ENCODE measurements around the gene CNFN.
"Not testable (repeated sequence)": the region's sequence is repeated elsewhere in the genome, so short reads cannot be mapped to it uniquely, and the experiment has no call there.

The CNFN gene

DNA sequence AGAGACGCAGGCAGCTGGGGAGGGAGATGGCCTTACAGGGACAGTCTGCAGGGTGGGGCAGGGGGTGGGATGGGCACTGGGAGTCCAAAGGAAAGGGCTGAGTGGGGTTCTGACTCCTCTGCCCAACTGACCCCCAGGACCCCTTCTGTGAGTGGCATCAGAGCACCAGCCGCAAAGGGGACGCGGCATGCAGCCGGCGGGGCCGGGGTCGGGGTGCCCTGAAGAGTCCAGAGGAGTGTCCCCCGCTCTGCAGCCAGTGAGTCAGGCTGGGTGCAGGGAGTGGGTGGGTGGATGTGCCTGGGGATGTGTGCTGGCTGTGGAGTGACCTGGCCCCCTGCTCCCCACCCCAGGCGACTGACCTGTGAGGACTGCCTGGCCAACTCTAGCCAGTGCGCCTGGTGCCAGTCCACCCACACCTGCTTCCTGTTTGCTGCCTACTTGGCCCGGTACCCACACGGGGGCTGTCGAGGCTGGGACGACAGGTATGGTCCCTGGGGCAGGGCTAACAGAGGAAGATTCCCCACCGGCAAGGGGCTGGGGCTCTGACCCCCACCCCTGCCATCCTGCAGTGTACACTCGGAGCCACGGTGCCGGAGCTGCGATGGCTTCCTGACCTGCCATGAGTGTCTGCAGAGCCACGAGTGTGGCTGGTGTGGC, 38.9 kb downstream of the CNFN start:
- DNase-seq (ENCODE audit: low read depth): no peak

DNA sequence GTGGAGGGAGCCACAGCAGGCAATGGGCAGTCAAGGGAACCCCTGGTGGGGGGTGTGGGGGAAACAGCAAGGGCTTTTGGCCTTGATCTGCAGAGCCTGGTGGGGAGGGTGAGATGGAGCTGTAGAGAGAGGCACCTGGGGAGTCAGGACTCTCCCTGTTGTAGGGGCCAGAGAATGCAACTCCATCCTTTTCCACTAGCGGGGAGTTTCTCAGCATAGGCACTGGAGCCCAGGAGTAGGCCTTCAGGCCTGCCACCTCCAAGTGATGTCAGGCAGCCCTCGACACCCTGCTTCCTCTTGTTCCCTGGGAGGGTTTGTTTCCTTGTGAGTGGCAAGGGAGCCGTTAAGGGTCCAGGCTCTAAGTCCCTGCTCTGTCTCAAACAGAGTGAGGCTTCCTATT, 39.7 kb downstream of the CNFN start:
- DNase-seq (ENCODE audit: low read depth): no peak

DNA sequence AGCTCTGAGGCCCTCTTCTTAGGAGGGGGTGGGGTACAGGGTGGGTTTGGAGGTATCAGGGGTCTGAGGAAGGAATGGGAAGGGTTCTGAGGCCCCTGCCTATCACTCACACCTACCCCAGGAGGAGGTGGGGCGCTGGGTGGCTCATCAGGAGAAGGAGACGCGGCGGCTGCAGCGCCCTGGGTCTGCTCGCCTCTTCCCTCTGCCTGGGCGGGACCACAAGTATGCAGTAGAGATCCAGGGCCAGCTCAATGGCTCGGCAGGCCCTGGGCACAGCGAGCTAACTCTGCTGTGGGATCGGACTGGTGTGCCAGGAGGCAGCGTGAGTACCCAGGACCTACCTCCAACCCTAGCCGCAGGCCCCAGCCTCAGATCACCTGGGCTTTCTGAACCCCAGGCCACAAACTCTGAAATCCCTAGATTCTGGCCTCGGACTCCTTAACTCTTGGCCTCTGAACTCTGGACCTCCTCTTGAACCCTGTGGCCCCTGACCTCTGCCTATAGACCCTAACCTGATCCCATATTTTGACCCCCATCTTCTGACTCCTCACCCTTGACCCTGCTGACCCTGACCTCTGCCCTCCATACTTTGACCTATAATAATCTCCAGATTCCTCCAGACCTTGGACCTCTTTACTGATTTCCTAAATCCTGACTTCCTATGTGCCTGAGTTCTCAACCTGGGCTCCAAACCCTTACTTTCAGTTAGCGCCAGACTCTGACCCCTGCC, 40.6 kb downstream of the CNFN start:
- no peak for DNase-seq (ENCODE audit: low read depth)

DNA sequence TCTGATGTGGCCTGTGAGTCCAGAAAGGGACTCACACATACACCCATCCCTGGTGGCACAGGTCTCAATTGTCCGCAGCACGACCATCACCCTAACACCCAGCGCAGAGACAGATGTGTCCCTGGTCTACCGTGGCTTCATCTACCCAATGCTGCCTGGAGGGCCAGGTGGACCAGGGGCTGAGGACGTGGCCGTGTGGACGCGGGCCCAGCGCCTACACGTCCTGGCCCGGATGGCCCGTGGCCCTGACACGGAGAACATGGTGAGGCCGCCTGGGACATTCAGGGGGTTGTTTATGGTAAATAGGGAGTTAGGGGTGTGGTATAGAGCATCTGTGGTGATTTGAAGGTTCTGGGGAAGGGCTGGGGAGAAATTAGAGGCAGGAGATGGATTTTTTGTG, 41.9 kb downstream of the CNFN start:
- DNase-seq (ENCODE audit: low read depth): no peak

DNA sequence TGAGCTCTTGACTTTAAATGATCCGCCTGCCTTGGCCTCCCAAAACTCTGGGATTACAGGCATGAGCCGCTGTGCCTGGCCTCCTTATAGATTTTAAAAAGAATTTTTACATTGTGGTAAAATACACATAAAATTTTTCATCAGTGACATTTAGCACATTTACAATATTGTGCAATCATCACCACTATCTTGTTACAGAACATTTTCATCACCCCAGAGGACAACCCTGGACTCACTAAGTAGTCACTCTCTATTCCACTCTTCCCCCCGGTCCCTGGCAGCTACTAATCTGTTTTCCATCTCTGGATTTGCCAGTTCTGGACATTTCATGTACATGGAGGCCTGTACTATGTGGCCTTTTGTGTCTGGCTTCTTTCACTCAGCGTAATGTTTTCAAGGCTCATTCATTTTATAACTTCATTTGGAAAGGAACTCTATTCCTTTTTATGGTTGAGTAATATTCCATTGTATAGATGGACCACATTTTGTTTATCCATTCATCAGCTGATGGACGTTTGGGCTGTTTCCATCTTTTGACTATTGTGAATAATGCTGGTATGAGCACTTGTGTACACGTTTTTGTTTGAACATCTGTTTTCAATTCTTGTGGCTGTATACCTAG, 44.8 kb downstream of the CNFN start:
- no peak for DNase-seq (ENCODE audit: low read depth)

DNA sequence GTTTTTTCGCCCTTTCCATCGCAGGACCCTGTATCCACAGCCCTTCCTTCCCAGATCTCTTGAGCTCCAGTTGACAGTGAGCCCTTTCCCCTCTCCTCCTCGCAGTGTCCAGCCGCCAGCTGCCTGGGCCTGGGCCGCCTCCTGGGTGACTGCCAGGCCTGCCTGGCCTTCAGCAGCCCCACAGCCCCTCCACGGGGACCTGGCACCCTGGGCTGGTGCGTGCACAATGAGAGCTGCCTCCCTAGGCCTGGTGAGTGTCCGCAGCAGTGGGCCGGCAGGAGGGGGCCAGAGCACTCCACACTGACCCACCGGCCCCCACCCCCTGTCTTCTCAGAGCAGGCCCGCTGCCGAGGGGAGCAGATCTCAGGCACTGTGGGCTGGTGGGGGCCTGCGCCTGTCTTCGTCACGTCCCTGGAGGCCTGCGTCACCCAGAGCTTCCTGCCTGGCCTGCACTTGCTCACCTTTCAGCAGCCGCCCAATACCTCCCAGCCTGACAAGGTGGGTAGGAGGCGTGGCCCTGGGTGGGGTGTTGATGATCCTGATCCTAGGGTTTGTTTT, 45.7 kb downstream of the CNFN start:
- no peak for DNase-seq (ENCODE audit: low read depth)

DNA sequence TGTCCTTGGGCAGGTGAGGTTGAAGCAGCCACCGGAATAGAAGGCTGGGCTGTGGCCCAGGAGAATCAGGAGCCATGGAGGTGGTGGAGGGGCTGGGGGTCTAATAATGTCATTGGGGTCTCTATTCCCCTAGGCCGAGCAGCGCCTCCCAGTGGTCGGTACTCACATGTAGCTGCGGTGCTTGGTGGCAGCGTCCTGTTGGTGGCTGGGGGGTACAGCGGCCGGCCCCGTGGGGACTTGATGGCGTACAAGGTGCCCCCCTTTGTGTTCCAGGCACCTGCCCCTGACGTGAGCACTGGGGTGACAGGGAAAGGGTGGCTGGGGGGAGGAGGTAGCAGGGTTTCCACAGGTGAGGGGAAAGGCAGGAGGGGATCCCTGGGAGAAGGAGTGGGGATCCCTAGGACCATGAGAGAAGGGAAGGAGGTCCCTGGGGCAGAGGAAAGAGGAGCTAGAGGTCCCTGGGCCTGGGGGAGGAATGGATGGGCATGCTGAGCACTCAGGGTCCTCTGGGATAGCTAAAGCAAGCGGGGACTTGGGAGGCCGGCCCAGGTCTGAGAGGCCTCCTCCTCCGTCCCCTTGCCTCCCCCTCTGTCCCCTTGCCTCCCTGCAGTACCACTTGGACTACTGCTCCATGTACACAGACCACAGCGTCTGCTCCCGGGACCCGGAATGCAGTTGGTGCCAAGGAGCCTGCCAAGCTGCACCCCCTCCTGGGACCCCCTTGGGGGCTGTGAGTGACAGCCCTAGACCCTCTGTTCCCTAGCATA, 46.6 kb downstream of the CNFN start:
- DNase-seq (ENCODE audit: low read depth): no peak

DNA sequence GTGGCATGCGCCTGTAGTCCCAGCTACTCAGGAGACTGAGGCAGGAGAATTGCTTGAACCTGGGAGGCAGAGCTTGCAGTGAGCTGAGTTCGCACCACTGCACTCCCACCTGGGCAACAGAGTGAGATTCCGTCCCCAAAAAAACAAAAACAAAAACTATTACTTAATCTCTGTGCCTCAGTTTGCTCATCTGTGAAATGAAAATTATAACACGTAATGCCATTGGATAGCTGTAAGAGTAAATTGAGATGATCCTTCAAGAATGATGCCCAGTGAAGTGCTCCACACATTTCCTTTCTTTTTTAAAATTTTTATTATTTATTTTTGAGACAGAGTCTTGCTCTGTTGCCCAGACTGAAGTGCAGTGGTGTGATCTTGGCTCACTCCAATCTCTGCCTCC, 50.2 kb downstream of the CNFN start:
- DNase-seq (ENCODE audit: low read depth): not testable (repeated sequence)

DNA sequence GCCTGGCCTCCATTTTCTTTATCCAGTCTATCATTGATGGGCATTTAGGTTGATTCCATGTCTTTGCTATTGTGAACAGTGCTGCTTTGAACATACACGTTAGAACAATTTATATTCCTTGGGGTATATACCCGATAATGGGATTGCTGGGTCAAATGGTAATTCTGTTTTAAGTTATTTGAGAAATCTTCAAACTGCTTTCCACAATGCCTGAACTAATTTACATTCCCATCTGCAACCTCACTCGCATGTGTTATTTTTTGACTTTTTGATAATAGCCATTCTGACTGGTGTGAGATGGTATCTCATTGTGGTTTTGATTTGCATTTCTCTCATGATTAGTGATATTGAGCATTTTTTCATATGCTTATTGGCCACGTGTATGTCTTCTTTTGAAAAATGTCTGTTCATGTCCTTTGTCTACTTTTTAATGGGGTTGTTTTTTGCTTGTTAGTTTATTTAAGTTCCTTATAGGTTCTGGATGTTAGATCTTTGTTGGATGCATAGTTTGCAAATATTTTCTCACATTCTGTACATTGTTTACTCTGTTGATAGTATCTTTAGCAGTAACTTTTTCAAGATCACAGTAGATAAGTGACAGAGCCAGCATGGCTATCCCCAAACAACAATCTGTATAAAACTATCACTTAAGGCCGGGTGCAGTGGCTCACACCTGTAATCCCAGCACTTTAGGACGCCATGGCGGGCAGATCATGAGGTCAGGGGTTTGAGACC, 50.8 kb downstream of the CNFN start:
- not testable (repeated sequence) for DNase-seq (ENCODE audit: low read depth)
